Activated T-cell treated with anti-CD3 and anti-CD28 coated beads for 48 hours (primary cell): ENCODE results near the gene TMSB15C.
"Not testable (repeated sequence)": the region's sequence is repeated elsewhere in the genome, so short reads cannot be mapped to it uniquely, and the experiment has no call there.

ENCODE experiments used
- DNase-seq: peaks from one replicate; pipeline ENCODE4 v3.0.0-alpha.2; 2020; ENCODE audit warnings: low read depth

TMSB15C gene

DNA sequence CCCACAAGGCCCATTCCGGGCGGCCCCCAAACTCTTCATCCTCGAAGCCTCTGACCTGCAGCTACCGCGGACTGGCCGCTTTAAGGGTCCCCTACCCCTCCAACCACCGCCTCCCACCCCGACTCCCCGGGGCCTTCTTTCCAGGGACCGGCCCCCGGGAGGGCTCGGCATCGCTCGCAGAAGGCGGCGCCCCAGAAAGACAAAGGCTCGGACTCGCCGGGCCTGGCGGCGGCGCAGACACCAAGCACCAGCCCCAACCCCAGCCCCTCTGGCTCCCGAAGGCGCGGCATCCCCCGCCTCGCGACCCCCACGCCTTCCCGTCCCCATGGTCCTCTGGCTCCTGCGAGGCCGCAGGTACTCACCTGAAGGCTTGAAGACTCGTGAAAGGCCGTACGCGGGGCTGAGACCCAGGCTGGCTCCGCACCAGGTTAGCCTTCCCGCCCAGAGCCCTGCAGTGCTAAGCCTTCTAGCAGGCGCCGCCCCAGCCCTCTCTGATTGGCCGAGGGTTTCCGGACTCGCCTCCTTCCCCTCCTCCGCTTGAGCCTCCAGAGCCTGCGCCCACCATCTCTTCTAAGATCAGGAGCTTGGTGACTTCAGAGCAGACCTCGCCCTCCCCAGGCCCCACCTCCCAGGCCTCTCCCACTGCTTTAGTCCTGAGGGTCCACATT, at the start of gene TMSB15C:
TMSB15C (minus strand) TSS at position 459 of the 668 bp plus-strand sequence.
- DNase-seq, result not testable (repeated sequence)

DNA sequence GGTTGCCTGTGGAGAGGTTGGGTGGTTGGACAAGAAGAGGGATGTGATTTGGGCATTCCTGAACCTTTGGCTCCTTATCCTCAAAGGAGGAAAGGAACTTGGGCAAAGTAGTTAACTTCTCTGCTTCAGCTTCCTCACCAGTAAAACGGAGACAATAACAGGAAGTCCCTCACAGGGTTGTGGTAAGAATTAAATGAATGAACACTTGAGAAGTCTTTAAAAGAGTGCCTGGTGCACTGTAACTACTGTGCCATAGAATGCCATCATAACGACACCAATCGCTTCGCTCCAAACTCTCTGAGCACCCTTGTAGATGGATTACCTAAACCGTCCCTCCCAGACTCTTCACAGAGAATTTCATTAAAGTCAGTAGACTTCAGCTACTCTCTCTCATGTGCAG, 46.8 kb upstream of the TMSB15C start:
- DNase-seq, result no peak

GRCh38 chrX:104118765-104119164, 42.7 kb upstream of the TMSB15C start:
- no peak for DNase-seq

GRCh38 chrX:104117759-104118158, 41.7 kb upstream of the TMSB15C start:
- no peak for DNase-seq

- DNase-seq, result peak; percentile 25
These were observed 37.4 kb upstream of the TMSB15C start for GRCh38 chrX:104113222-104113965.

- peak; percentile 25 for DNase-seq
These were observed 36.4 kb upstream of the TMSB15C start, which contains the start of gene ZCCHC18 for GRCh38 chrX:104112326-104112951. ZCCHC18 (plus strand) TSS chrX:104112523; CDS start chrX:104114112, 1,589 bp downstream.

GRCh38 chrX:104110491-104111240, 34.6 kb upstream of the TMSB15C start:
- not testable (repeated sequence) for DNase-seq

DNA sequence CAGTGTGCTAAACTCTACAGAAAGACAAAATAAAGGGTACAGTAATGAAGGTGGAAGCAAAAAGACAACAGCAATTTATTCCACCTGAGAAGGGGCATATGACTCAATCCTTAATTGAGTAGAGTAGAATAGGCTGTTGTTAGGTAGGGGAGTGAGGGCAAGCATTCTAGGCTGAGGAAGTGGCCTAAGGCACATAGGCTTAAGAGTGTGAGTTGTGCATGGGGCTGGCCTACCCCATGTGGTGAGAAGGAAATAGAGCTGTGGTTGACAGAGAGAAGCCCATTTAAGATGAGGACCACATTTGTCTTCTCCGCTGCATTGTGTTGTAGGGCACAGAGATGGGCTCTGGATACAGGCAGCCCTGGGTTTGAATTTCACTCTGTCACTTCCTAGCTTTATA, 32.9 kb upstream of the TMSB15C start:
- DNase-seq, result no peak

DNA sequence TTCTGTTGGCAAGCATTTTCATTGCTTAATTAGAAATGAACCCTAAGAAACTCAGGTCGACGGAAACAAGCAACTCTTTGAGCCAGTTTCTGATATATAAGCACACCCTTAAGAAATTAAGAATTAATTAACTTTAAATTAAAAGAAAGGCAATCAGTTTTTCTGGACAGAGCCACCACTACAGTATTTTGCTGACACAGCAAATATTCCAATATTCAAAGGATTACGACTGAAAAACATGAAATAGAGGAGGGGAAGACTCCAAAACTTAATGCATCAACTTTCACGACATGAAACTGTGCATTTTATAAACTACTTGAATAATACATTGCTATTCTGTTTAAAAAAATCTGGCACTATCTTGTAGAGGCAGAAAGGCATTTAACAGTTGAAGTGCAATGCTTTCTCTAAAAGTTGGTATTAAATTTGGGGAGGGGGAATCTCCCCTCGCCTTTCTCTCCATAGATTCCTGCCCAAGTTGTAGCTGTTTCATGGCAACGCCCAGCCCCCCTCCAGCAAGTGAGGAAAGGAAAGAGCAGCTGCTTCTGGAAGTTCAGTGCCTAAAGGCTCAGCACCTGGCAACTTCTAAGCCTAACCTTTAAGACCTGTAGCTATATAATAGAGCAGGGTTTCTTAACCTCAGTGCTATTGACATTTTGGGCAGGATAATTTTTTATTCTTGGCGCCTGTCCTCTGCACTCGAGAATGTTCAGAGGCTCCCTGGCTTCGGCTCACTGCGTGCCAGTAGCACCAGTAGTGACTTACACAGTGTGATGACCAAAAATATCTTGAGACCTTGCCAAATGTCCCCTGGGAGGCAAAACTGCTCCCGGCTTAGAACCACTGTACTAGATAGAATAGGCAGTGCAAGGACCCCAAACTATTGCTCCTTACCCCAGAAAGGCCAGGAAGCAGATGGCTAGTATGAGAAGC, 29.6 kb upstream of the TMSB15C start:
- no peak for DNase-seq

DNA sequence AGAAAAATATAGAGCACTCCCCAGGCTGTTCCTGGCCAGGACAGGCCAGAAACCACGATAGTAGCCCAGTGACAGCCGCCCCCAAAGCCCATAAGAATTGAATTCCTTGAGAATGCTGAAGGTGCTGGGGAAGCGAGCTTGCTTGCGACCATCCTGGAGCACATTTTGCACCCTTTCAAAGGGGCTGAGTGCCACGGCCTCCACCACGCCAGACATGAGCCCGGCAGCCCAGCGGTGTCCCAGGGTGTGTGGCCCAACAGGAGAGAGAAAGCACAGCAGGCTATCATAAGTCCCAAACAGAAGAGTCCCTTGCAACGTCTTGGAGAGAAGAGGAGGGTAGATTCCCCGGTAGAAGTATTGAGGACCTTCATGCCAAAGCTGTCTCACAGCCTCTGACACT, 28.6 kb upstream of the TMSB15C start:
- DNase-seq, result no peak

GRCh38 chrX:104098919-104099318, 22.9 kb upstream of the TMSB15C start:
- no peak for DNase-seq

DNA sequence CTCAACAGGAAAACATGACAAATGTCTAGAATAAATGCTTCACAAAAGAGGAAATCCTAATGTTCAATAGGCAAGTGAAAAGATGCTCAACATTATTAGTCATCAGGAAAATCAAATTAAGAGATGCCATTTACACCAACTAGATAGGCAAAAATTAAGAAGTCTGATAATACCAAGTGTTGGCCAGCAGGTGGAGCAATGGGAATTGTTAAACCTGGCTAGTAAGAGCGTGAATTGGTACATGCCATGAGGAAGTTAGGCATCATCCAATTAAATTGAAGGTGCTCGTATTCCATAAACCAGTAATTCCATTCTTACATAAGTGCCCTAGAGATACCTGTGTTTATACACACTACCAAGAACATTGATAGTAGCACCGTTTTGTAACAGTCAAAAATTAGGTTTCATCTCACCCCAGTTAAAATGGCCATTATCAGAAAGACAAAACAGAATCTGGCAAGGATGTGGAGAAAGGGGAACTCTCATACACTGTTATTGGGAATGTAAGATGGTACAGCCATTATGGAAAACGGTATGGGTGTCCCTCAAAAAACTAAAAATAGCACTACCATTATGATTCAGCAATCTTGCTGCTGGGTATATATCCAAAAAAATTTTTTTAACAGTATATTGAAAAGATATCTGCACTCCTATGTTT, 22.2 kb upstream of the TMSB15C start:
- no peak for DNase-seq

GRCh38 chrX:104085919-104086318, 9.9 kb upstream of the TMSB15C start:
- DNase-seq, result no peak

GRCh38 chrX:104085477-104085876, 9.4 kb upstream of the TMSB15C start:
- no peak for DNase-seq

DNA sequence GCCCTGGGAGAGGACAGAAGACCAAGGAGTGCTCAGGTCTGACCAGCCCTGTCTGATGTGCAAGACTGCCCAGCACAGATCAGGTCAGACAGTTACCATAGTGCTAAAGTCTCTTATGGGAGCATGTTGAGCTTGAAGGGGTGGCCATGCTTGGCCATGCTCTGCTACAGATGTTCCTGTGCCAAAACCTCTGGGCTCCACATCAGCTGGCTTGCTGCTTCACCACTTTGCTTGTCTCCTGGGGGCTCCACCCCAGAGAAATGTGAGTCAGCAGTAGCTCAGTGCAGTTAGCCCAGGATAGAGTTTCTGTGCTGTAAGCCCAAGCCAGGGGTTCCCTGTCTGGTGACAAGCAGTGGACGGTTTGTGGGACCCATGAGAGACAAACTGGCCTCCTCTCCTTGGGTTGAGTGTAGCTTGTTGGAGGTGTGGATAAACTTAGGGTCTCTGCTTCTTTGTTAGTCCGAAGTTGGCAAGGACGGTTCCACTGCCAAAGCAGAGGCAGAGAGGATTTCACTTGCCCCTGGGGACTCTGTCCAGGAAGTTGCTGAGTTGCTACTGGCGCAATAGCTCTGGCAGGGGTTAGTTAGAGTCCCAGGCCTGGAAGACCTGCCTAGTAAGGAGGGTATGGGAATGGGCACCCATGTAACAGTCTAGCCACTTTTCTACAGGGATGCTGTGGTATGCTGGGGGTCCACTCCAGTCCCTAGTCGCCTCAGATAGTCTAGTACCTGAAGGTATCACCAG, 8.7 kb upstream of the TMSB15C start:
- DNase-seq, result no peak

- DNase-seq, result no peak
These were observed 8.0 kb upstream of the TMSB15C start for GRCh38 chrX:104084063-104084462.

- not testable (repeated sequence) for DNase-seq
These were observed 1.8 kb upstream of the TMSB15C start for GRCh38 chrX:104077854-104078253.

GRCh38 chrX:104062636-104063035, 13.4 kb downstream of the TMSB15C start:
- DNase-seq, result not testable (repeated sequence)

DNA sequence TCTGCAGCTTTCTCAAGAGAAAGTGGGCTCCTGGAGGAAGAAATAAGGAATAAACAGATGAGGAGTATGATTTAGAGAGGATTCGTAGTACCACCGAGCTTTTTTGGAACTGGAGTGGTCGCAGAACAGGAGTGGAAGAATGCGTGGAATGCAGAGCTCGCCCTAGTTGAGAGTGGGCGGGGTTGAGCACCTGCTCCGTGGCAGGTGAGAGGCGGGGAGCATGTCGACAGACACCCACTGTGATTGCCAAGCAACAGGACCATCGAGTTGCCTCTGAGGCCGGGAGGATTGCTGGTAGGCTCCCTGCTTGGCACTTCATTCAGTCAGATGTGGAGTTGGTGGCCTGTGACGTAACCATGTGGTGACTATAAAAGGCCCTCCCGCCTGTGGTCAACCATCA, 21.1 kb downstream of the TMSB15C start:
- DNase-seq, result not testable (repeated sequence)

DNA sequence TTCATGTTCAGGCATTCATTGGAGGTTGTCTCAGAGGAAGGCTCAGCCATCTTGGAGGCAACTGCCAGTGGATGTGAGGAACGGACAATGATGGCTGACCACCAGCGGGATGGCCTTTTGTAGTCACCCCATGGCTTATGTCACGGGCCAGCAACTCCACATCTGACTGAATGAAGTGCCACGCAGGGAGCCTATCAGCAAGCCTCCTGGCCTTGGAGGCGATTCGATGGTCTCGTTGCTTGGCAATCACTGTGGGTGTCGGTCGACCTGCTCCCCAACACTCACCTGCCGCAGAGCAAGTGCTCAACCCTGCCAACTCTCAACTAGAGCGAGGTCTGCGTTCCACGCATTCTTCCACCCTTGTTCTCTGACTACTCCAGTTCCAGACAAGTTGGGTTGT, 28.9 kb downstream of the TMSB15C start:
- DNase-seq, result no peak
